ENCODE measurements around the gene DNAAF6. TPM values are rescaled to one million over a fixed set of nuclear protein-coding genes. Genes with fewer than 3 reads are reported as not detected.

Gene DNAAF6
- total RNA-seq, 4 donors from 2014 or later, result not detected

GRCh38 chrX:107272431-107272921 is 66.1 kb downstream of the DNAAF6 start:
- in situ Hi-C loops (cut with MboI; ENCODE audit: low pct_ligation_motif_present in 1 of 4, low pct_unique_long_range_greater_than_20kb in 1 of 4, low sequenced_read_pairs in 3 of 4), result no loop called here
- no peaks in the 10 kb centered on the region for H3K9me3 ChIP-seq
- WGBS, 2 donors (ENCODE audit: low coverage in 1 of 2), result 76% methylated on average over 34 of the region's 41 CpGs; no CpG with 5 or more reads in 1 of the 2 donors
- H3K36me3 ChIP-seq, result no peaks in the 10 kb centered on the region
- intact Hi-C loops (cut with DNase I; ENCODE audit: low total_unique reads), result no loop called here
- H3K4me3 ChIP-seq, result no peak overlapping the region
- no peak for TF ChIP-seq POLR2AphosphoS5 (IDR thresholded peaks at IDR 0.05)
- TF ChIP-seq CTCF (IDR thresholded peaks at IDR 0.05), result no peak
- no peak for TF ChIP-seq EP300 (IDR thresholded peaks at IDR 0.05; ENCODE audit: low read depth)
- TF ChIP-seq POLR2A (IDR thresholded peaks at IDR 0.05), result no peak
- no peak for DNase-seq
- no peaks in the 10 kb centered on the region for H3K4me1 ChIP-seq
- H3K27ac ChIP-seq, result no peak overlapping the region
- H3K27me3 ChIP-seq, result no peaks in the 10 kb centered on the region

- Histone ChIP-seq H3K9me3 (no peaks in the 10 kb centered on the region), H3K27me3 (no peaks in the 10 kb centered on the region), H3K36me3 (no peaks in the 10 kb centered on the region), H3K27ac (no peak overlapping the region), H3K4me1 (no peaks in the 10 kb centered on the region), H3K4me3 (no peak overlapping the region)
- WGBS, 2 donors (ENCODE audit: low coverage in 1 of 2), result 73% methylated on average over 3 of the region's 3 CpGs; no CpG with 5 or more reads in 1 of the 2 donors
- in situ Hi-C loops (cut with MboI; ENCODE audit: low pct_ligation_motif_present in 1 of 4, low pct_unique_long_range_greater_than_20kb in 1 of 4, low sequenced_read_pairs in 3 of 4) (no loop called here), intact Hi-C loops (cut with DNase I; ENCODE audit: low total_unique reads) (no loop called here)
- DNase-seq, result no peak
- no peak for TF ChIP-seq CTCF (IDR thresholded peaks at IDR 0.05)
- no peak for TF ChIP-seq EP300 (IDR thresholded peaks at IDR 0.05; ENCODE audit: low read depth)
- TF ChIP-seq POLR2A (IDR thresholded peaks at IDR 0.05), result no peak
- TF ChIP-seq POLR2AphosphoS5 (IDR thresholded peaks at IDR 0.05), result no peak
Measured at GRCh38 chrX:107273795-107274194, 67.4 kb downstream of the DNAAF6 start.

GRCh38 chrX:107288676-107289075 is 82.3 kb downstream of the DNAAF6 start:
- H3K4me1 ChIP-seq, result no peaks in the 10 kb centered on the region
- TF ChIP-seq CTCF (IDR thresholded peaks at IDR 0.05) (no peak), EP300 (IDR thresholded peaks at IDR 0.05; ENCODE audit: low read depth) (no peak), POLR2A (IDR thresholded peaks at IDR 0.05) (no peak), POLR2AphosphoS5 (IDR thresholded peaks at IDR 0.05) (no peak)
- 62 to 67% methylated on average over 4 of the region's 4 CpGs for WGBS, 2 donors (ENCODE audit: low coverage in 1 of 2)
- no peak for DNase-seq
- in situ Hi-C loops (cut with MboI; ENCODE audit: low pct_ligation_motif_present in 1 of 4, low pct_unique_long_range_greater_than_20kb in 1 of 4, low sequenced_read_pairs in 3 of 4), result no loop called here
- H3K9me3 ChIP-seq, result no peaks in the 10 kb centered on the region
- intact Hi-C loops (cut with DNase I; ENCODE audit: low total_unique reads), result no loop called here
- H3K4me3 ChIP-seq, result no peak overlapping the region
- H3K27ac ChIP-seq, result no peak overlapping the region
- H3K27me3 ChIP-seq, result no peaks in the 10 kb centered on the region
- H3K36me3 ChIP-seq, result no peaks in the 10 kb centered on the region

- in situ Hi-C loops (cut with MboI; ENCODE audit: low pct_ligation_motif_present in 1 of 4, low pct_unique_long_range_greater_than_20kb in 1 of 4, low sequenced_read_pairs in 3 of 4), result no loop called here
- no peak overlapping the region for H3K4me3 ChIP-seq
- H3K9me3 ChIP-seq, result no peaks in the 10 kb centered on the region
- H3K27me3 ChIP-seq, result no peaks in the 10 kb centered on the region
- intact Hi-C loops (cut with DNase I; ENCODE audit: low total_unique reads), result no loop called here
- no peaks in the 10 kb centered on the region for H3K4me1 ChIP-seq
- DNase-seq, result no peak
- H3K27ac ChIP-seq, result no peak overlapping the region
- TF ChIP-seq EP300 (IDR thresholded peaks at IDR 0.05; ENCODE audit: low read depth), result no peak
- TF ChIP-seq POLR2AphosphoS5 (IDR thresholded peaks at IDR 0.05), result no peak
- TF ChIP-seq CTCF (IDR thresholded peaks at IDR 0.05), result no peak
- TF ChIP-seq POLR2A (IDR thresholded peaks at IDR 0.05), result no peak
- no peaks in the 10 kb centered on the region for H3K36me3 ChIP-seq
- 77 to 80% methylated on average over 1 to 2 of the region's 2 CpGs for WGBS, 2 donors (ENCODE audit: low coverage in 1 of 2)
Measured at GRCh38 chrX:107290019-107290418, 83.6 kb downstream of the DNAAF6 start.

Data from transverse colon (tissue), 4 donors.